Activated CD8-positive, alpha-beta T cell treated with anti-CD3 and anti-CD28 coated beads, Interleukin-2, amount 10 ng/mL, durations not matched to agents 7 days and 5 days (primary cell): ENCODE data around the gene FLVCR1. TPM values are rescaled to one million over a fixed set of nuclear protein-coding genes. Genes with fewer than 3 reads are reported as not detected.
"Not testable (repeated sequence)": the region's sequence is repeated elsewhere in the genome, so short reads cannot be mapped to it uniquely, and the experiment has no call there.

ENCODE experiments used
- ATAC-seq: fragments of 150-1000 bp; cut with Tn5 transposase; one replicate; pipeline ENCODE4 v1.10.0; 2021; ENCODE audit warnings: moderate library complexity
- CTCF ChIA-PET: fragments of 350-600 bp; sonication (Branson Sonifier 250); formaldehyde crosslinking; loops from one replicate; lab custom pipeline; 2021; ENCODE audit warnings: antibody characterized with exemption; lab: Charles Lee
- POLR2A ChIA-PET: fragments of 350-600 bp; sonication (Branson Sonifier 250); formaldehyde crosslinking; loops from one replicate; lab custom pipeline; 2021; ENCODE audit warnings: antibody characterized with exemption; lab: Charles Lee
- DNase-seq: peaks from one replicate; pipeline ENCODE4 v3.0.0-alpha.2; 2020
- H3K27ac Mint-ChIP-seq: one replicate; pipeline ENCODE4 v1.8.0; 2021; ENCODE audit warnings: mild to moderate bottlenecking, mixed read lengths
- H3K27me3 Mint-ChIP-seq: one replicate; pipeline ENCODE4 v1.8.0; 2021; ENCODE audit warnings: low read depth, mixed read lengths
- H3K36me3 Mint-ChIP-seq: one replicate; pipeline ENCODE4 v1.8.0; 2021; ENCODE audit warnings: low read depth, mixed read lengths
- H3K4me1 Mint-ChIP-seq: one replicate; pipeline ENCODE4 v1.8.0; 2021; ENCODE audit warnings: low read depth, mixed read lengths
- H3K4me3 Mint-ChIP-seq: one replicate; pipeline ENCODE4 v1.8.0; 2021; ENCODE audit warnings: mild to moderate bottlenecking, mixed read lengths
- H3K9me3 Mint-ChIP-seq: one replicate; pipeline ENCODE4 v1.8.0; 2022; ENCODE audit warnings: mixed read lengths; ENCODE audit not compliant: insufficient read depth
- total RNA-seq, 2 experiments: library from RNA; stranded (reverse); gene quantifications; one replicate each; pipeline ENCODE4 v1.2.3, GENCODE V29; 2021

The FLVCR1 gene
- total RNA-seq, 2 experiments from 2014 or later, result 11.7 to 12.6 TPM

GRCh38 chr1:212833211-212834207 lies 24.6 kb upstream of the FLVCR1 start:
- not testable (repeated sequence) for H3K4me1 Mint-ChIP-seq

DNA sequence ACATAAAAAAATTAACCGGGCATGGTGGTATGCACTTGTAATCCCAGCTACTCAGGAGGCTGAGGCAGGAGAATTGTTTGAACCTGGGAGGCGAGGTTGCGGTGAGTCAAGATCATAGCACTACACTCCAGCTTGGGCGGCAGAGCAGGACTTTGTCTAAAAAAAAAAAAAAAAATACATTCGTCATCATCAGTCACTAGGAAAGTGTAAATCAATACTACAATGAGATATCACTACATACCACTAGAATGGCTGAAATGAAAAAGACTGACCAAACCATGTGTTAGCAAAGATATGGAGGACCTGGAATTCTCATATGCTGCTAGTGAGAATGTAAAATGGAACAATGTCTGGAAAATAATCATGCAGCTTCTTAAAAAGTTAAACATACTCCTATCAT lies 19.9 kb upstream of the FLVCR1 start:
- ChIA-PET POLR2A (no interaction called here), CTCF (interaction anchor here (0.8 kb wide), 2 partner anchors 9 to 157 kb away, joined by 3 to 4 read pairs; no protein-coding TSS in a partner anchor)
- no peak overlapping the region for H3K27ac Mint-ChIP-seq
- H3K27me3 Mint-ChIP-seq, result no peaks in the 10 kb centered on the region
- no peak for DNase-seq
- no peaks in the 10 kb centered on the region for H3K9me3 Mint-ChIP-seq
- no peak overlapping the region for H3K4me3 Mint-ChIP-seq
- H3K36me3 Mint-ChIP-seq, result no peaks in the 10 kb centered on the region
- ATAC-seq, result no peak
- peaks cover 9% of the 10 kb centered on the region for H3K4me1 Mint-ChIP-seq

More at GRCh38 chr1:212833211-212834207, 24.6 kb upstream of the FLVCR1 start:
- H3K36me3 Mint-ChIP-seq, H3K9me3 Mint-ChIP-seq, H3K4me3 Mint-ChIP-seq, ATAC-seq, DNase-seq, H3K27ac Mint-ChIP-seq, H3K27me3 Mint-ChIP-seq: not testable (repeated sequence)
- ChIA-PET POLR2A (interaction anchor here (0.7 kb wide), 1 partner anchor 24 kb away, joined by 3 read pairs; the partner anchor contains the start of gene FLVCR1), CTCF (interaction anchor here (1.4 kb wide), 1 partner anchor 169 kb away, joined by 4 read pairs; no protein-coding TSS in a partner anchor)

GRCh38 chr1:212844521-212844920 lies 13.6 kb upstream of the FLVCR1 start:
- H3K9me3 Mint-ChIP-seq, CTCF ChIA-PET, H3K4me1 Mint-ChIP-seq, ATAC-seq, H3K27me3 Mint-ChIP-seq, POLR2A ChIA-PET, H3K36me3 Mint-ChIP-seq, H3K27ac Mint-ChIP-seq, DNase-seq, H3K4me3 Mint-ChIP-seq: not testable (repeated sequence)

GRCh38 chr1:212847549-212847948 lies 10.5 kb upstream of the FLVCR1 start, which contains the start of gene SPATA45:
Gene SPATA45, minus strand, starts transcription at chr1:212847649. Its CDS starts 11,500 bp downstream, at chr1:212836149.
- H3K36me3 Mint-ChIP-seq, result peaks cover 3% of the 10 kb centered on the region
- POLR2A ChIA-PET, result no interaction called here
- DNase-seq, result no peak
- H3K4me1 Mint-ChIP-seq, result no peaks in the 10 kb centered on the region
- H3K27ac Mint-ChIP-seq, result no peak within 1 kb of the TSS
- CTCF ChIA-PET, result interaction anchor here (1.0 to 1.3 kb wide), 2 partner anchors 10 to 32 kb away, joined by 3 to 5 read pairs; partner anchors contain the start of gene FLVCR1
- H3K4me3 Mint-ChIP-seq, result no peak within 1 kb of the TSS
- H3K9me3 Mint-ChIP-seq, result no peaks in the 10 kb centered on the region
- no peak for ATAC-seq
- no peaks in the 10 kb centered on the region for H3K27me3 Mint-ChIP-seq

- DNase-seq (no peak), ATAC-seq (no peak)
- ChIA-PET POLR2A (no interaction called here), CTCF (no interaction called here)
- Mint-ChIP-seq H3K4me3 (no peak overlapping the region), H3K36me3 (peaks cover 14% of the 10 kb centered on the region), H3K27me3 (no peaks in the 10 kb centered on the region), H3K4me1 (peaks cover 14% of the 10 kb centered on the region), H3K27ac (no peak overlapping the region), H3K9me3 (no peaks in the 10 kb centered on the region)
These were observed 5.9 kb upstream of the FLVCR1 start for GRCh38 chr1:212852105-212852688.

- Mint-ChIP-seq H3K27ac (no peak overlapping the region), H3K9me3 (no peaks in the 10 kb centered on the region), H3K4me1 (peaks cover 15% of the 10 kb centered on the region), H3K27me3 (no peaks in the 10 kb centered on the region), H3K4me3 (no peak overlapping the region), H3K36me3 (peaks cover 19% of the 10 kb centered on the region)
- ATAC-seq (no peak), DNase-seq (no peak)
- POLR2A ChIA-PET, result no interaction called here
- CTCF ChIA-PET, result no interaction called here
These were observed 4.4 kb upstream of the FLVCR1 start for GRCh38 chr1:212853658-212854057.

- Mint-ChIP-seq H3K27ac (peak overlapping the region; percentile 64), H3K9me3 (no peaks in the 10 kb centered on the region), H3K36me3 (peaks cover 21% of the 10 kb centered on the region), H3K4me3 (peak overlapping the region; percentile 91), H3K27me3 (no peaks in the 10 kb centered on the region), H3K4me1 (peaks cover 22% of the 10 kb centered on the region)
- no peak for DNase-seq
- no peak for ATAC-seq
- ChIA-PET POLR2A (no interaction called here), CTCF (interaction anchor here (1.5 kb wide), 1 partner anchor 107 kb away, joined by 4 read pairs; no protein-coding TSS in a partner anchor)
These were observed 1.3 kb upstream of the FLVCR1 start for GRCh38 chr1:212856755-212857154.

GRCh38 chr1:212858461-212859265 lies 588 bp downstream of the FLVCR1 start:
- DNase-seq, result peak; percentile 39
- no peaks in the 10 kb centered on the region for H3K27me3 Mint-ChIP-seq
- POLR2A ChIA-PET, result interaction anchor here (0.6 to 1.0 kb wide), 5 partner anchors 25 to 157 kb away, joined by 3 to 7 read pairs (median 3); no protein-coding TSS in a partner anchor
- peak; percentile 25 for ATAC-seq
- H3K9me3 Mint-ChIP-seq, result no peaks in the 10 kb centered on the region
- CTCF ChIA-PET, result interaction anchor here (1.0 to 1.5 kb wide), 5 partner anchors 11 to 402 kb away, joined by 3 to 5 read pairs (median 4); partner anchors contain the start of gene SPATA45
- peaks cover 24% of the 10 kb centered on the region for H3K4me1 Mint-ChIP-seq
- peak overlapping the region; percentile 98 for H3K27ac Mint-ChIP-seq
- H3K36me3 Mint-ChIP-seq, result peaks cover 20% of the 10 kb centered on the region
- peak overlapping the region; percentile 91 for H3K4me3 Mint-ChIP-seq

GRCh38 chr1:212860713-212861581 lies 2.9 kb downstream of the FLVCR1 start:
- ATAC-seq (no peak), DNase-seq (no peak)
- Mint-ChIP-seq H3K27me3 (no peaks in the 10 kb centered on the region), H3K4me1 (peaks cover 25% of the 10 kb centered on the region), H3K36me3 (peaks cover 24% of the 10 kb centered on the region), H3K27ac (no peak overlapping the region), H3K9me3 (no peaks in the 10 kb centered on the region), H3K4me3 (no peak overlapping the region)
- POLR2A ChIA-PET, result interaction anchor here (1.2 kb wide), 1 partner anchor 69 kb away, joined by 3 read pairs; the partner anchor contains the start of genes NSL1 and TATDN3
- CTCF ChIA-PET, result no interaction called here

DNA sequence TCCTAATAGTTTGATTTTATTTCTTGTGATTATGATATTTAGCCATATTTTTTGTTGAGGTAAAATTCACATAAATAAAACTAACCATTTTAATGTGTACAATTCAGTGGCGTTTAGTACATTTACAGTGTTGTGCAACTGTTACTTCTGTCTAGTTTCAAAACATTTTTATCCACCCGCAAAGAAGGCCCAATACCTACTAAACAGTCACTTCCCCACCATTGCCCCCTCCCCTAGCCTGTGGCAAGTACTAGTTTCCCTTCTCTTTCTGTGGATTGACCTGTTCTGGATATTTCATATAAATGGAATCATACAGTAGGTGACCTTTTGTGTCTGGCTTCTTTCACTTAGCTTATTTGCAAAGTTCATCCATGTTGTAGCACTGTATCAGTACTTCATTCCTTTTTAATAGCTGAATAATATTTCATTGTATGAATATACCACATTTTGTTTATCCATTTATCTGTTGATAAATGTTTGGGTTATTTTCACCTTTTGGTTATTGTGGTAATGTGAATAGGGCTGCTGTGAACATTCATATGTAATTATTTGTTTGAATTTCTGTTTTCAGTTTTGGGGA lies 4.1 kb downstream of the FLVCR1 start:
- no peak overlapping the region for H3K27ac Mint-ChIP-seq
- peaks cover 13% of the 10 kb centered on the region for H3K4me1 Mint-ChIP-seq
- no peak overlapping the region for H3K4me3 Mint-ChIP-seq
- H3K36me3 Mint-ChIP-seq, result peaks cover 33% of the 10 kb centered on the region
- DNase-seq (no peak), ATAC-seq (no peak)
- ChIA-PET CTCF (no interaction called here), POLR2A (interaction anchor here (1.2 kb wide), 1 partner anchor 71 kb away, joined by 3 read pairs; the partner anchor contains the start of genes NSL1 and TATDN3)
- H3K9me3 Mint-ChIP-seq, result no peaks in the 10 kb centered on the region
- no peaks in the 10 kb centered on the region for H3K27me3 Mint-ChIP-seq
